ENCODE results near the gene PADI4.
"Not testable (repeated sequence)": the region's sequence is repeated elsewhere in the genome, so short reads cannot be mapped to it uniquely, and the experiment has no call there.

The PADI4 gene

GRCh38 chr1:17392199-17392740, 84.3 kb downstream of the PADI4 start:
- DNase-seq (ENCODE audit: low read depth in 3 of 3) = no peak

GRCh38 chr1:17393230-17393629, 85.2 kb downstream of the PADI4 start:
- DNase-seq (ENCODE audit: low read depth in 3 of 3) = no peak

GRCh38 chr1:17397910-17398695, 90.1 kb downstream of the PADI4 start:
- no peak for DNase-seq (ENCODE audit: low read depth in 3 of 3)

GRCh38 chr1:17400725-17401341, 92.8 kb downstream of the PADI4 start:
- DNase-seq (ENCODE audit: low read depth in 3 of 3) = no peak

GRCh38 chr1:17401841-17402240, 93.8 kb downstream of the PADI4 start:
- DNase-seq (ENCODE audit: low read depth in 3 of 3) = no peak

- no peak for DNase-seq (ENCODE audit: low read depth in 3 of 3)
Observed at GRCh38 chr1:17403081-17403480, 95.1 kb downstream of the PADI4 start.

GRCh38 chr1:17404034-17404684, 96.2 kb downstream of the PADI4 start:
- DNase-seq (ENCODE audit: low read depth in 3 of 3) = no peak

GRCh38 chr1:17404820-17405219, 96.8 kb downstream of the PADI4 start:
- DNase-seq (ENCODE audit: low read depth in 3 of 3) = no peak

- peak; percentile 7 to 27 (median 22) for DNase-seq (ENCODE audit: low read depth in 3 of 3)
Observed at GRCh38 chr1:17405898-17406759, 98.1 kb downstream of the PADI4 start.

- not testable (repeated sequence) for DNase-seq (ENCODE audit: low read depth in 3 of 3)
Observed at GRCh38 chr1:17406760-17407475, 98.9 kb downstream of the PADI4 start.

- DNase-seq (ENCODE audit: low read depth in 3 of 3) = not testable (repeated sequence)
Observed at GRCh38 chr1:17407786-17408514, 100.0 kb downstream of the PADI4 start.

GRCh38 chr1:17409391-17409811, 101.4 kb downstream of the PADI4 start:
- no peak for DNase-seq (ENCODE audit: low read depth in 3 of 3)

GRCh38 chr1:17412093-17412870, 104.3 kb downstream of the PADI4 start:
- DNase-seq (ENCODE audit: low read depth in 3 of 3) = no peak
